Left colon (tissue), 2 donors: ENCODE data around the gene PLCD3. TPM values are rescaled to one million over a fixed set of nuclear protein-coding genes. Genes with fewer than 3 reads are reported as not detected.

Experiments
- ATAC-seq: fragments of 200-7000 bp; cut with Tn5 transposase; one replicate; pipeline ENCODE4 v1.9.1; 2020; ENCODE audit warnings: mild to moderate bottlenecking, moderate library complexity
- DNase-seq, 2 donors: peaks; one replicate each; pipeline ENCODE4 v3.0.0-alpha.2; 2020
- intact Hi-C, 2 donors: fragments of 100-400 bp; cut with DNase I in 1 of 2; cut with micrococcal nuclease in 1 of 2; formaldehyde crosslinking; loops; one replicate each; pipeline versions ENCODE4 v1.11.2 to v1.14.0; 2022; cut with DNase I, micrococcal nuclease
- total RNA-seq, 2 donors: library from RNA; stranded (reverse); fragmentation: NEBNext Ultra II Directional; extraction: Animal tissue kit (Norgen Biotek cat#: 25700); gene quantifications; one replicate each; pipeline ENCODE4 v1.2.1, GENCODE V29; 2021
- donor health status: DM: no; HTN: no; CAD: no.
- donor health status: DM: yes; HTN: yes; CAD: no.

Gene PLCD3
- total RNA-seq, 2 donors from 2014 or later, result 335 to 566 TPM

- intact Hi-C loops, result loop anchor here (5.0 to 10.0 kb wide), 2 partner anchors 57 to 60 kb away; no protein-coding TSS in a partner anchor
- DNase-seq (peak; percentile 67 to 71), ATAC-seq (peak; percentile 47)
These were observed 5.4 kb upstream of the PLCD3 start for GRCh38 chr17:45137561-45138305.

- intact Hi-C loops, result loop anchor here (5.0 to 10.0 kb wide), 2 partner anchors 58 to 60 kb away; no protein-coding TSS in a partner anchor
- ATAC-seq, result no peak
- DNase-seq, result no peak
These were observed 4.7 kb upstream of the PLCD3 start for GRCh38 chr17:45136846-45137560.

GRCh38 chr17:45135978-45136791, 3.9 kb upstream of the PLCD3 start:
- DNase-seq (no peak), ATAC-seq (no peak)
- intact Hi-C loops, result loop anchor here (5.0 to 10.0 kb wide), 2 partner anchors 59 to 61 kb away; no protein-coding TSS in a partner anchor

- intact Hi-C loops, result loop anchor here (5.0 to 10.0 kb wide), 2 partner anchors 59 to 62 kb away; no protein-coding TSS in a partner anchor
- DNase-seq (peak; percentile 94 to 96), ATAC-seq (peak; percentile 69)
These were observed 3.1 kb upstream of the PLCD3 start, which contains the start of gene ACBD4 for GRCh38 chr17:45135192-45135977. Gene ACBD4, plus strand, starts transcription at chr17:45135687. Its CDS starts 458 bp downstream, at chr17:45136145.

- DNase-seq, result peak; percentile 84 to 89
- peak; percentile 49 for ATAC-seq
- intact Hi-C loops, result loop anchor here in 1 of 2 donors (10.0 kb wide), 1 partner anchor 62 kb away; no protein-coding TSS in a partner anchor
These were observed 503 bp upstream of the PLCD3 start for GRCh38 chr17:45132572-45133463.

GRCh38 chr17:45131616-45132319, 547 bp downstream of the PLCD3 start:
- no peak for ATAC-seq
- intact Hi-C loops, result loop anchor here in 1 of 2 donors (10.0 kb wide), 1 partner anchor 63 kb away; no protein-coding TSS in a partner anchor
- DNase-seq, result peak; percentile 48 to 71

GRCh38 chr17:45130681-45131615, 1.4 kb downstream of the PLCD3 start:
- peak in 1 of 2 donors; percentile 50 for DNase-seq
- intact Hi-C loops, result loop anchor here in 1 of 2 donors (10.0 kb wide), 1 partner anchor 64 kb away; no protein-coding TSS in a partner anchor
- ATAC-seq, result peak; percentile 18

GRCh38 chr17:45129940-45130680, 2.2 kb downstream of the PLCD3 start:
- DNase-seq (peak; percentile 76 to 88), ATAC-seq (peak; percentile 54)
- intact Hi-C loops, result loop anchor here in 1 of 2 donors (10.0 kb wide), 1 partner anchor 65 kb away; no protein-coding TSS in a partner anchor

GRCh38 chr17:45129426-45129939, 2.8 kb downstream of the PLCD3 start:
- peak; percentile 7 for ATAC-seq
- intact Hi-C loops, result no loop called here
- peak; percentile 53 to 64 for DNase-seq

GRCh38 chr17:45128989-45129388, 3.3 kb downstream of the PLCD3 start:
- intact Hi-C loops, result no loop called here

GRCh38 chr17:45128331-45128730, 4.0 kb downstream of the PLCD3 start:
- intact Hi-C loops, result no loop called here
- ATAC-seq (no peak), DNase-seq (peak in 1 of 2 donors; percentile 43)

More at GRCh38 chr17:45128989-45129388, 3.3 kb downstream of the PLCD3 start:
- DNase-seq, result no peak
- no peak for ATAC-seq

GRCh38 chr17:45127548-45128300, 4.6 kb downstream of the PLCD3 start:
- intact Hi-C loops, result no loop called here
- peak; percentile 49 for ATAC-seq

GRCh38 chr17:45127207-45127547, 5.1 kb downstream of the PLCD3 start:
- DNase-seq, result peak; percentile 66 to 68
- ATAC-seq, result peak; percentile 6
- intact Hi-C loops, result no loop called here

More at GRCh38 chr17:45127548-45128300, 4.6 kb downstream of the PLCD3 start:
- DNase-seq, result peak; percentile 88 to 91

- intact Hi-C loops, result no loop called here
- ATAC-seq, result no peak
- DNase-seq, result no peak
These were observed 6.8 kb downstream of the PLCD3 start for GRCh38 chr17:45125509-45125908.
